Muscle of leg (tissue), 11 donors: ENCODE results near the gene CLPTM1. TPM values are rescaled to one million over a fixed set of nuclear protein-coding genes. Genes with fewer than 3 reads are reported as not detected.

Source experiments
- DNase-seq: peaks from one replicate; pipeline ENCODE4 v3.0.0; 2013
- H3K27ac ChIP-seq: one replicate; pipeline ENCODE4 v1.5.1; 2013; ENCODE audit warnings: mild to moderate bottlenecking, low read length, control low read depth
- H3K27me3 ChIP-seq: one replicate; pipeline ENCODE4 v1.6.1; 2013; ENCODE audit warnings: low read length; ENCODE audit not compliant: control insufficient read depth, insufficient read depth
- H3K36me3 ChIP-seq: one replicate; pipeline ENCODE4 v1.6.1; 2013; ENCODE audit warnings: low read length; ENCODE audit not compliant: control insufficient read depth, insufficient read depth
- H3K4me1 ChIP-seq: one replicate; pipeline ENCODE4 v1.6.1; 2013; ENCODE audit warnings: low read length; ENCODE audit not compliant: control insufficient read depth, insufficient read depth
- H3K4me3 ChIP-seq: one replicate; pipeline ENCODE4 v1.5.1; 2013; ENCODE audit warnings: low read length, control low read depth
- H3K9me3 ChIP-seq: replicated peaks from 2 replicates; pipeline ENCODE4 v1.6.1; 2013; ENCODE audit warnings: low read depth, low read length; ENCODE audit not compliant: control insufficient read depth
- WGBS: methylation state at CpG from one replicate; pipeline ENCODE4 v1.1.5; 2013; ENCODE audit warnings: missing lambda C conversion rate; ENCODE audit not compliant: insufficient coverage; 5-methylcytosine and 5-hydroxymethylcytosine counted together
- polyA plus RNA-seq, 8 donors: library from polyadenylated mRNA; unstranded; fragments of 120-200 nt; gene quantifications; one replicate each; pipeline versions ENCODE4 v1.2.1 to v1.2.3, GENCODE V29; 2013; ENCODE audit warnings: inconsistent platforms in 1 of 8, low replicate concordance in 1 of 8; ENCODE audit not compliant: insufficient read length in 8 of 8, insufficient read depth in 1 of 8
- total RNA-seq: library from RNA; stranded (reverse); fragments of 120-200 nt; gene quantifications from one replicate; pipeline ENCODE4 v1.2.4, GENCODE V29; 2013

Gene CLPTM1
- total and polyA plus RNA-seq, 9 donors: 18.7 to 64.6 (median 56.3) TPM

GRCh38 chr19:45041125-45041524 is 85.9 kb downstream of the CLPTM1 start:
- Histone ChIP-seq H3K4me3 (no peak overlapping the region), H3K27ac (no peak overlapping the region), H3K4me1 (peaks cover 15% of the 10 kb centered on the region), H3K36me3 (peaks cover 58% of the 10 kb centered on the region), H3K27me3 (no peaks in the 10 kb centered on the region), H3K9me3 (no peaks in the 10 kb centered on the region)
- DNase-seq: no peak
- 64% methylated on average over 1 of the region's 6 CpGs for WGBS

Other genes starting within 250 kb of the CLPTM1 start
- 2.7 TPM for gene BCL3, start 206.7 kb upstream of the CLPTM1 start, total RNA-seq
- 10 to 100 TPM; 10.8 to 19.2 (median 14.5) TPM for gene BCL3, start 206.7 kb upstream of the CLPTM1 start, polyA plus RNA-seq
- not detected for gene CBLC, start 177.5 kb upstream of the CLPTM1 start, total RNA-seq
- gene CBLC, start 177.5 kb upstream of the CLPTM1 start, polyA plus RNA-seq: 1 to 10 TPM in 2 of 8 donors, under 1 TPM in 2, not detected in 4; 0.11 to 2.6 (median 1.1) TPM
- gene BCAM, start 146.3 kb upstream of the CLPTM1 start, total RNA-seq: 81.6 TPM
- 100 to 1,000 TPM; 122 to 235 (median 205) TPM for gene BCAM, start 146.3 kb upstream of the CLPTM1 start, polyA plus RNA-seq
- gene NECTIN2, start 109.1 kb upstream of the CLPTM1 start, total RNA-seq: 38.4 TPM
- 10 to 100 TPM; 48.7 to 61.8 (median 54.7) TPM for gene NECTIN2, start 109.1 kb upstream of the CLPTM1 start, polyA plus RNA-seq
- 24.3 TPM for gene TOMM40, start 64.1 kb upstream of the CLPTM1 start, total RNA-seq
- 10 to 100 TPM; 35.9 to 41.8 (median 37.0) TPM for gene TOMM40, start 64.1 kb upstream of the CLPTM1 start, polyA plus RNA-seq
- gene APOE, start 49.6 kb upstream of the CLPTM1 start, total RNA-seq: 56.7 TPM
- 10 to 100 TPM; 32.7 to 62.3 (median 43.9) TPM for gene APOE, start 49.6 kb upstream of the CLPTM1 start, polyA plus RNA-seq
- 25.0 TPM for gene APOC1, start 40.8 kb upstream of the CLPTM1 start, total RNA-seq
- gene APOC1, start 40.8 kb upstream of the CLPTM1 start, polyA plus RNA-seq: 10 to 100 TPM; 13.5 to 25.2 (median 15.7) TPM
- gene APOC4, start 13.1 kb upstream of the CLPTM1 start, total RNA-seq: not detected
- gene APOC4, start 13.1 kb upstream of the CLPTM1 start, polyA plus RNA-seq: not detected
- gene APOC2, start 9.3 kb upstream of the CLPTM1 start, total RNA-seq: 0.44 TPM
- gene APOC2, start 9.3 kb upstream of the CLPTM1 start, polyA plus RNA-seq: 1 to 10 TPM in 3 of 8 donors, under 1 TPM in 2, not detected in 3; 0.33 to 8.8 (median 4.5) TPM
- 2.0 TPM for gene RELB, start 46.1 kb downstream of the CLPTM1 start, total RNA-seq
- 1 to 10 TPM; 3.8 to 6.0 (median 5.3) TPM for gene RELB, start 46.1 kb downstream of the CLPTM1 start, polyA plus RNA-seq
- gene CLASRP, start 83.7 kb downstream of the CLPTM1 start, total RNA-seq: 22.8 TPM
- gene CLASRP, start 83.7 kb downstream of the CLPTM1 start, polyA plus RNA-seq: 10 to 100 TPM; 38.2 to 56.2 (median 45.6) TPM
- gene ZNF296, start 121.1 kb downstream of the CLPTM1 start, total RNA-seq: 0.13 TPM
- gene ZNF296, start 121.1 kb downstream of the CLPTM1 start, polyA plus RNA-seq: 1 to 10 TPM in 3 of 8 donors, under 1 TPM in 5; 0.29 to 1.5 (median 0.80) TPM
- 13.8 TPM for gene GEMIN7, start 123.9 kb downstream of the CLPTM1 start, total RNA-seq
- gene GEMIN7, start 123.9 kb downstream of the CLPTM1 start, polyA plus RNA-seq: 10 to 100 TPM; 19.9 to 25.3 (median 21.8) TPM
- gene PPP1R37, start 137.8 kb downstream of the CLPTM1 start, total RNA-seq: 20.4 TPM
- gene PPP1R37, start 137.8 kb downstream of the CLPTM1 start, polyA plus RNA-seq: 10 to 100 TPM; 19.4 to 29.3 (median 24.7) TPM
- gene NKPD1, start 205.6 kb downstream of the CLPTM1 start, total RNA-seq: 0.13 TPM
- under 1 TPM; 0.12 to 0.38 (median 0.17) TPM for gene NKPD1, start 205.6 kb downstream of the CLPTM1 start, polyA plus RNA-seq
- gene TRAPPC6A, start 222.9 kb downstream of the CLPTM1 start, total RNA-seq: 18.4 TPM
- gene TRAPPC6A, start 222.9 kb downstream of the CLPTM1 start, polyA plus RNA-seq: 10 to 100 TPM; 18.4 to 31.6 (median 25.1) TPM
- 1.8 TPM for gene BLOC1S3, start 223.4 kb downstream of the CLPTM1 start, total RNA-seq
- gene BLOC1S3, start 223.4 kb downstream of the CLPTM1 start, polyA plus RNA-seq: 1 to 10 TPM; 5.2 to 8.4 (median 7.3) TPM